ENCODE data around the gene NHSL1. TPM values are rescaled to one million over a fixed set of nuclear protein-coding genes. Genes with fewer than 3 reads are reported as not detected.

NHSL1 gene
- total RNA-seq, 1 donor from 2014 or later, result 72.3 TPM

DNA sequence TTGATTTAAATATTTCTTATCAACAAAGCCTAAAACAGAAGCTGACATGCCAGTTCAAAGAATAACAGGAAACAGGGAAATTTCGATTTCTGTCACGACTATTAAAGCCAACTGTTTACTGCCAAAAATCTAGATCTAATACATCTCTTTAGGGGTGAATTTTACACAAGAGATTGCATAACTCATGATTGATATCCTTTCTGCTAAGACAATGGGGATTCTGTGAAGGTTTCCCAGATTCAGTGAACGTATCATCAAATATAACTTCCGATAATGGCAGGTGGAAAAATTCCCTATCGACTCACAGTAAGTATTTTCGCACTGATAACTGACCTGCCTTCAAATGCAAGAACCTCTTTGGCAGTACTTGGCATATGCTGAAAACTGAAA is 42.9 kb downstream of the NHSL1 start:
- H3K27me3 Mint-ChIP-seq (ENCODE audit: unreplicated experiment), result peaks cover 1% of the 10 kb centered on the region
- no peak overlapping the region for H3K27ac Mint-ChIP-seq (ENCODE audit: unreplicated experiment)
- no peak for DNase-seq (ENCODE audit: low spot score)
- H3K4me3 Mint-ChIP-seq (ENCODE audit: unreplicated experiment), result no peak overlapping the region
- TF ChIP-seq, protein P1, sequence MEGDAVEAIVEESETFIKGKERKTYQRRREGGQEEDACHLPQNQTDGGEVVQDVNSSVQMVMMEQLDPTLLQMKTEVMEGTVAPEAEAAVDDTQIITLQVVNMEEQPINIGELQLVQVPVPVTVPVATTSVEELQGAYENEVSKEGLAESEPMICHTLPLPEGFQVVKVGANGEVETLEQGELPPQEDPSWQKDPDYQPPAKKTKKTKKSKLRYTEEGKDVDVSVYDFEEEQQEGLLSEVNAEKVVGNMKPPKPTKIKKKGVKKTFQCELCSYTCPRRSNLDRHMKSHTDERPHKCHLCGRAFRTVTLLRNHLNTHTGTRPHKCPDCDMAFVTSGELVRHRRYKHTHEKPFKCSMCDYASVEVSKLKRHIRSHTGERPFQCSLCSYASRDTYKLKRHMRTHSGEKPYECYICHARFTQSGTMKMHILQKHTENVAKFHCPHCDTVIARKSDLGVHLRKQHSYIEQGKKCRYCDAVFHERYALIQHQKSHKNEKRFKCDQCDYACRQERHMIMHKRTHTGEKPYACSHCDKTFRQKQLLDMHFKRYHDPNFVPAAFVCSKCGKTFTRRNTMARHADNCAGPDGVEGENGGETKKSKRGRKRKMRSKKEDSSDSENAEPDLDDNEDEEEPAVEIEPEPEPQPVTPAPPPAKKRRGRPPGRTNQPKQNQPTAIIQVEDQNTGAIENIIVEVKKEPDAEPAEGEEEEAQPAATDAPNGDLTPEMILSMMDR (IDR thresholded peaks at IDR 0.05; ENCODE audit: unreplicated experiment), result no peak
- H3K36me3 Mint-ChIP-seq (ENCODE audit: low read depth, unreplicated experiment), result peaks cover 22% of the 10 kb centered on the region
- no peaks in the 10 kb centered on the region for H3K9me3 Mint-ChIP-seq (ENCODE audit: unreplicated experiment)
- peaks cover 7% of the 10 kb centered on the region for H3K4me1 Mint-ChIP-seq (ENCODE audit: unreplicated experiment)

DNA sequence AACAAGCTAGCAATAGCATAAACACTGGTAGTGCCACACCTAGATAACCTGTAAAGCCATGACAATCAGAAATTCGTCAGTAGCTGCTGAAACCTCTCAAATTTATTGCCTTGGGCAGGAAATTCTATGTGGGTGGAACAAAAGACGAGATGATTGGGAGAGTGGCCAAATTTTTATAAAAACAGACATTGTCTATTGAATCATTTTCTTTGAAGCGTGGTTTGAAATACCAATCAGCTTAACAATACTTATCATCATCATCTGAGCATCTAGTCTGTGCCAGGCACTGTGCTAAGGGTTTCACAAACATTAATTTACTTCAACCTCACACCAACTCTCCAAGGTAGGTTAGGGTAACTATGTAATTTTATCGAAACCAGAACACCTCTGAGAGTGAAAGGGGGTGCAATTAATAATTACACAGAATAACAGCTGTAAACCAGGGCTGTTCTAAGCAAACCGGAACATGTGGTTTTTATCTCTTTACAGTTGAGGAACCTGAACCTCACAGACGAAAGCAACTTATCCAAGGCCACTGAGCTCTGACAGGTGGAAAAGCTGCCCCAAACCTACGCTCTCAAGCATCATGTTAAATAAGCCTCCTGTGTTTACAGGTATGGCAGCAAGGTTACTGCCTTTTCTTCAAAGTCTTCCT is 43.4 kb downstream of the NHSL1 start:
- H3K9me3 Mint-ChIP-seq (ENCODE audit: unreplicated experiment), result no peaks in the 10 kb centered on the region
- peaks cover 4% of the 10 kb centered on the region for H3K27me3 Mint-ChIP-seq (ENCODE audit: unreplicated experiment)
- no peak overlapping the region for H3K27ac Mint-ChIP-seq (ENCODE audit: unreplicated experiment)
- DNase-seq (ENCODE audit: low spot score), result no peak
- TF ChIP-seq, protein P1 (IDR thresholded peaks at IDR 0.05; ENCODE audit: unreplicated experiment), result no peak
- H3K36me3 Mint-ChIP-seq (ENCODE audit: low read depth, unreplicated experiment), result peaks cover 20% of the 10 kb centered on the region
- H3K4me3 Mint-ChIP-seq (ENCODE audit: unreplicated experiment), result no peak overlapping the region
- peaks cover 7% of the 10 kb centered on the region for H3K4me1 Mint-ChIP-seq (ENCODE audit: unreplicated experiment)

DNA sequence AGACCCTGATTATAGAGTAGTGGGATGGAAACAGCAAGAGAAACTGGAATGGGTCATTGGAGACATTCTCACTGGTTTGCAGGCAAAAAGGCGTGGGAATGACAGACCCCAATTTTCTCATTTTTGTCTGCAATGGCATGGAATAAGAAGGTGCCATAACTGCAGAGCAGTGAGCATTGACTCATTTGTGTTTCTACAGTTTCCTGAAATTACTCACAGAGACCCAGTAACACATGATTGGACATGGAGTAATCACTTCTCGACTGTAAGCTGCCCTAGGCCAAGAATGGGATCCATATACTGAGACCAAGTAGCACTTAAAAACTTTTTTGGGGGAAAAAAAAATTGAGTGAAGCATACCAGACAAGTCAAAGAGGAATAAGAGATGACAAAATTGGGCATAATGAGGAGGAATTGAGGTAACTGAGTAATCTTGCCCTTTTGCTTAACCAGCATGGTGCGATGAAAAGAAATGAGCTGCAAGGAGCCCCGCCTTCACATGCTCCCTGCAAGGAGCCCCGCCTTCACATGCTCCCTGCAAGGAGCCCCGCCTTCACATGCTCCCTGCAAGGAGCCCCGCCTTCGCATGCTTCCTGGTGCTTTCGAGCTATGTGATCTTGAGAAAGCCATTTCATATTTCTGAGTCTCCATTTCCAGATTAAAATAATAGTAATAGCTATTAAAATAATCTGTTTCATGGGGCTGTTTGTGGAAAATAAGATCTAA is 44.1 kb downstream of the NHSL1 start:
- Mint-ChIP-seq H3K9me3 (ENCODE audit: unreplicated experiment) (no peaks in the 10 kb centered on the region), H3K27me3 (ENCODE audit: unreplicated experiment) (peaks cover 2% of the 10 kb centered on the region), H3K4me3 (ENCODE audit: unreplicated experiment) (no peak overlapping the region), H3K27ac (ENCODE audit: unreplicated experiment) (no peak overlapping the region), H3K36me3 (ENCODE audit: low read depth, unreplicated experiment) (peaks cover 20% of the 10 kb centered on the region), H3K4me1 (ENCODE audit: unreplicated experiment) (peaks cover 7% of the 10 kb centered on the region)
- TF ChIP-seq, protein P1 (IDR thresholded peaks at IDR 0.05; ENCODE audit: unreplicated experiment), result no peak
- DNase-seq (ENCODE audit: low spot score), result no peak

DNA sequence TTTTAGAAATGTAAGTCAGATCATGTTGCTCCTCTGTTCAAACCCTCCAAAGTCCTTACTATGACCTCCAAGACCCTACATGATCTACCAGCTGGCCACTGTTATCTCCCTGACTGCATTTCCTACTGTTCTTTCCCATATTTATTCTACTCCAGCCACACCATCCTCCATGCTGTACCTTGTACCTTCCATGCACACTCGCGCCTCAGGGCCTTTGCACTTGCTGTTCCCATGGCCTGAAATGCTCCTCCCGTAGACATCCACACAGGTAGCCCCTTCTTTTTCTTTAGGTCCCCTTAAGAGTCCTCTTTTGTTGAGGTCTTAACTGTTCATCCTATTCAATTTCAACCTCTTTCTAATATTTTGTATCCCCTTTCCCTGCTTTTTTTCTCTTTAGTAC is 48.3 kb downstream of the NHSL1 start:
- Mint-ChIP-seq H3K27me3 (ENCODE audit: unreplicated experiment) (peaks cover 2% of the 10 kb centered on the region), H3K4me1 (ENCODE audit: unreplicated experiment) (peaks cover 4% of the 10 kb centered on the region), H3K9me3 (ENCODE audit: unreplicated experiment) (no peaks in the 10 kb centered on the region), H3K36me3 (ENCODE audit: low read depth, unreplicated experiment) (peaks cover 17% of the 10 kb centered on the region), H3K27ac (ENCODE audit: unreplicated experiment) (no peak overlapping the region), H3K4me3 (ENCODE audit: unreplicated experiment) (no peak overlapping the region)
- DNase-seq (ENCODE audit: low spot score), result no peak
- TF ChIP-seq, protein P1 (IDR thresholded peaks at IDR 0.05; ENCODE audit: unreplicated experiment), result no peak

DNA sequence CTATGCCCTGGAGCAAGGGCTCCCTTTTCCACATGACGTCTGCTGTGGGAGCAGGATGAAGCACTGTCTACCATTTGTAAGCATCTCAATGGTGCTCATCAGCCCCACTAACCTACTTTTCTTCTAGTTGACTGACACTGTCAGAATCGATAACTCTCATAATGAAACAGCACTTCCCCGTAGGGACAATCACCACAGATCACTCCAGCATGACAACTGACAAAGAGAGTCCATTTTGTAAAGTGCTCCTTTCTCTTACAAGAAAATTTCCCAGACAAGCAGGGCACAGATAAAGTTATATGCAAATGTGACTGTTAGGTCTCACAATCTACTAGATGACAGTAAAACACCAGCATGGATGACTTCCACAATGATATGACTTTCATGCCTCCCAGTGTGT is 48.8 kb downstream of the NHSL1 start:
- DNase-seq (ENCODE audit: low spot score), result no peak
- TF ChIP-seq, protein P1 (IDR thresholded peaks at IDR 0.05; ENCODE audit: unreplicated experiment), result no peak
- no peaks in the 10 kb centered on the region for H3K9me3 Mint-ChIP-seq (ENCODE audit: unreplicated experiment)
- peaks cover 17% of the 10 kb centered on the region for H3K36me3 Mint-ChIP-seq (ENCODE audit: low read depth, unreplicated experiment)
- peaks cover 2% of the 10 kb centered on the region for H3K27me3 Mint-ChIP-seq (ENCODE audit: unreplicated experiment)
- peaks cover 4% of the 10 kb centered on the region for H3K4me1 Mint-ChIP-seq (ENCODE audit: unreplicated experiment)
- no peak overlapping the region for H3K4me3 Mint-ChIP-seq (ENCODE audit: unreplicated experiment)
- H3K27ac Mint-ChIP-seq (ENCODE audit: unreplicated experiment), result no peak overlapping the region

Measured in endothelial cell (in vitro differentiated cells).